PFSK-1 (cell line): Measurements from ENCODE around the gene LDB3.

Source experiments
- FOXP2 ChIP-seq: optimal IDR thresholded peaks from 2 replicates; pipeline ENCODE3; 2011; ENCODE audit warnings: borderline replicate concordance, control low read depth, inconsistent platforms; ENCODE audit not compliant: insufficient read depth; ENCODE audit errors: extremely low read length, extremely low read depth
- POLR2AphosphoS5 ChIP-seq: IDR thresholded peaks from 2 replicates; pipeline ENCODE4 v1.6.1; 2012; ENCODE audit warnings: low read depth, mild to moderate bottlenecking, control low read depth, low read length, moderate library complexity
- SIN3A ChIP-seq: IDR thresholded peaks from 2 replicates; pipeline ENCODE4 v1.6.1; 2012; ENCODE audit warnings: mild to moderate bottlenecking, low read length, moderate library complexity, borderline replicate concordance; ENCODE audit not compliant: insufficient read depth
- TAF1 ChIP-seq: IDR thresholded peaks from 2 replicates; pipeline ENCODE4 v1.6.1; 2012; ENCODE audit warnings: low read length, control low read depth, borderline replicate concordance; ENCODE audit not compliant: insufficient read depth
- TF ChIP-seq, protein P1 (sequence below), 2 experiments: IDR thresholded peaks; 2 replicates each; pipeline versions ENCODE4 v1.6.1 to v1.8.0; 2011 to 2012; ENCODE audit warnings: low read depth in 2 of 2, low read length in 2 of 2, control low read depth in 1 of 2, inconsistent platforms in 1 of 2, mild to moderate bottlenecking in 1 of 2, moderate library complexity in 1 of 2; ENCODE audit not compliant: insufficient read depth in 1 of 2

The LDB3 gene

DNA sequence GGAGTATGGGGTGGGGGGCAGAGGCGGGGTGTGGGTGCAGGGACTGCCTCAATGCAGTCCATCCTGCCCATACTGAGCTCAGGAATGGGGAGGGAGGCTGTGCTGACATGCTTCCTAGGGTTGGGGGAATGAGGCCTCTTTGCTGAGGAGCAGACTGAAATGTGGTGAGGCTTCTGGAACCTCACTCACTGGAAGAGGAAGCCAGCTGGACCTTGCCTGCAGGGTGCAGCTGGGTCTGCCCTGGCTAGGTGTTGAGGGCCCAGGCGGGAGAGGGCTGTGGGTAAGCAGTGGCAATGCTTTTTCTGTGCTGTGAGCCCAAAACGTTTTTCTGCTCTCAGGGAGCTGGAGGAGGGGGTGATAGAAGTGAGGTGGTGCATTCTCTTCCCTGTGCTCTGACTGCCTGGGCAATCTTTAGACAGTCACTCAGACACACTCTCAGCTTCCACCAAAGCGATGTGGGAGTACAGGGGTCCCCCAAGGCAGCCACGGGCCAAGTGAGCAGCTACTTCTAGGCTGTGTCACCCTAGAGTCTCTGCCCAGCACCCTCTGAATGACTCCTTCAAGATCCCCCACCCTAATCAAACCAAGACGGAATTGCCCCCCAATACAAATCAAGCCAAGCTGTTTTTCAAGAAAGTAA, 47.0 kb downstream of the LDB3 start:
- TF ChIP-seq SIN3A = no peak
- no peak for TF ChIP-seq POLR2AphosphoS5
- no peak for TF ChIP-seq TAF1
- TF ChIP-seq, protein P1, sequence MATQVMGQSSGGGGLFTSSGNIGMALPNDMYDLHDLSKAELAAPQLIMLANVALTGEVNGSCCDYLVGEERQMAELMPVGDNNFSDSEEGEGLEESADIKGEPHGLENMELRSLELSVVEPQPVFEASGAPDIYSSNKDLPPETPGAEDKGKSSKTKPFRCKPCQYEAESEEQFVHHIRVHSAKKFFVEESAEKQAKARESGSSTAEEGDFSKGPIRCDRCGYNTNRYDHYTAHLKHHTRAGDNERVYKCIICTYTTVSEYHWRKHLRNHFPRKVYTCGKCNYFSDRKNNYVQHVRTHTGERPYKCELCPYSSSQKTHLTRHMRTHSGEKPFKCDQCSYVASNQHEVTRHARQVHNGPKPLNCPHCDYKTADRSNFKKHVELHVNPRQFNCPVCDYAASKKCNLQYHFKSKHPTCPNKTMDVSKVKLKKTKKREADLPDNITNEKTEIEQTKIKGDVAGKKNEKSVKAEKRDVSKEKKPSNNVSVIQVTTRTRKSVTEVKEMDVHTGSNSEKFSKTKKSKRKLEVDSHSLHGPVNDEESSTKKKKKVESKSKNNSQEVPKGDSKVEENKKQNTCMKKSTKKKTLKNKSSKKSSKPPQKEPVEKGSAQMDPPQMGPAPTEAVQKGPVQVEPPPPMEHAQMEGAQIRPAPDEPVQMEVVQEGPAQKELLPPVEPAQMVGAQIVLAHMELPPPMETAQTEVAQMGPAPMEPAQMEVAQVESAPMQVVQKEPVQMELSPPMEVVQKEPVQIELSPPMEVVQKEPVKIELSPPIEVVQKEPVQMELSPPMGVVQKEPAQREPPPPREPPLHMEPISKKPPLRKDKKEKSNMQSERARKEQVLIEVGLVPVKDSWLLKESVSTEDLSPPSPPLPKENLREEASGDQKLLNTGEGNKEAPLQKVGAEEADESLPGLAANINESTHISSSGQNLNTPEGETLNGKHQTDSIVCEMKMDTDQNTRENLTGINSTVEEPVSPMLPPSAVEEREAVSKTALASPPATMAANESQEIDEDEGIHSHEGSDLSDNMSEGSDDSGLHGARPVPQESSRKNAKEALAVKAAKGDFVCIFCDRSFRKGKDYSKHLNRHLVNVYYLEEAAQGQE (IDR thresholded peaks at IDR 0.05; ENCODE audit: insufficient read depth in 1 of 2, low read depth in 2 of 2, low read length in 2 of 2) = no peak
- no peak for TF ChIP-seq FOXP2

DNA sequence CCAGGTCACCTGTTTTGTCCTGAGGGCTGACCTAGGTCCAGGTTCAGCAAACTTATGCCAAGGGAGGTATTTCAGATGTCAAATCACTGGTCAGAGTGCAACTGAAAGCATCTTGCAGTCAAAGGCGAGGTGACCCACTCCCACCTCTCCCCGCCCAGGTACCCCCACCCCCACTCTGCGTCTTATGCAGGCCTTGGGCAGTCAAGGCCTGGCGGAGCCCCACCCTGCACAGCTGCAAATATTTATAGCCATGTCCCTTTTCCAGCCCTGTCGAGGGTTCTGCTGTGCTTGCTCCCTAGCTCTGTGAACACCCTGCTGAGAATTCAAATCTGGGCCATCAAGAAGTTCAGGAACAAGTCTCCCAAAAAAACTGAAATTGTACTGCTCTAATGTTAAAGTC, 47.5 kb downstream of the LDB3 start:
- TF ChIP-seq TAF1 = no peak
- TF ChIP-seq POLR2AphosphoS5 = no peak
- TF ChIP-seq, protein P1 (IDR thresholded peaks at IDR 0.05; ENCODE audit: insufficient read depth in 1 of 2, low read depth in 2 of 2, low read length in 2 of 2) = no peak
- TF ChIP-seq FOXP2 = no peak
- TF ChIP-seq SIN3A = no peak

DNA sequence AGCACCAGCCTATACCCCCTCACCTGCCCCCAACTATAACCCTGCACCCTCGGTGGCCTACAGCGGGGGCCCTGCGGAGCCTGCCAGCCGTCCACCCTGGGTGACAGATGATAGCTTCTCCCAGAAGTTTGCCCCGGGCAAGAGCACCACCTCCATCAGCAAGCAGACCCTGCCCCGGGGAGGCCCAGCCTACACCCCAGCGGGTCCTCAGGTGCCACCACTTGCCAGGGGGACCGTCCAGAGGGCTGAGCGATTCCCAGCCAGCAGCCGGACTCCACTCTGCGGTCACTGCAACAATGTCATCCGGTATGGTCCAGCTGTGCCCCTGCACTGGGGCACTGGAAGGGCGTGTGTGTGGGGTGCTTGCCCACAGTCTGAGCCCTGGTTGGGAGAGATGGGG, 48.2 kb downstream of the LDB3 start:
- TF ChIP-seq, protein P1 (IDR thresholded peaks at IDR 0.05; ENCODE audit: insufficient read depth in 1 of 2, low read depth in 2 of 2, low read length in 2 of 2) = no peak
- TF ChIP-seq POLR2AphosphoS5 (no peak), FOXP2 (no peak), SIN3A (no peak), TAF1 (no peak)

DNA sequence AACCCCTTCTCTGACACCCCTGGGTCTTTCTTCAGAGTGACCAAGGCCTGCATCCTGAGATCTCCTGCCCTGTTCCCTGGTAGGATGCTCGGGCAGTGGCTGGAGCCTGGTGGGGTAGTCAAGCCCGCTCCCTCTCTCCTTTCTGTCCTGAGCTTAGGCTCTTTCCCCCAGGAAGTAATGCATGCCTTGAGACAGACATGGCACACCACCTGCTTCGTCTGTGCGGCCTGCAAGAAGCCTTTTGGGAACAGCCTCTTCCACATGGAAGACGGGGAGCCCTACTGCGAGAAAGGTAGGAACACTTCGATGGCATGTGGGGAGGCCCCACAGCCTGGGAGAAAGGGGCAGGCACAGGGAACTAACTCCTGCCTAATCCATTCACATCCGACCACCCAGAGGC, 50.2 kb downstream of the LDB3 start:
- TF ChIP-seq TAF1 = no peak
- TF ChIP-seq, protein P1 (IDR thresholded peaks at IDR 0.05; ENCODE audit: insufficient read depth in 1 of 2, low read depth in 2 of 2, low read length in 2 of 2) = no peak
- TF ChIP-seq SIN3A = no peak

DNA sequence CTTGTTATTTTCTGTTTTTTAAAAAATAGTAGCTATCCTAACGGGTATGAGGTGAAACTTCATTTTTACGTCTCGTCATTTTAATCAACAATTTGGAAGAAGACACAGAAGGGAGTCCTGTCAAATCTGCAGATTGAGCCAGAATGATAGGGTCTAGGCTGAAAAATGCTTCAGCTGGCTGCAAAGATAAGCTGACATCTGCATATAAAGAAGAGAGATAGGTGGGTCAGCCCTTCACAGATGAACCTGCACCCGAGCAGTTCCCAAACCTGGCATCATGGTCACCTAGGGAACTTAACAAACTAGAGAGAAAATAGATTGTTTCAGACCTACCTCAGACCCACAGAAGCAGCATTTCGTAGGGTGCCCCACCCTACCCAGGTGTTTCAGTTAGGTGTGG, 52.9 kb downstream of the LDB3 start:
- TF ChIP-seq SIN3A = no peak
- no peak for TF ChIP-seq POLR2AphosphoS5
- TF ChIP-seq FOXP2 = no peak
- TF ChIP-seq TAF1 = no peak
- TF ChIP-seq, protein P1 (IDR thresholded peaks at IDR 0.05; ENCODE audit: insufficient read depth in 1 of 2, low read depth in 2 of 2, low read length in 2 of 2) = no peak
